Hematopoietic multipotent progenitor cell treated with erythropoietin and hydrocortisone succinate and interleukin-3 and kit ligand, for 15 days (in vitro differentiated cells): ENCODE measurements around the gene CCDC183.
"Not testable (repeated sequence)": the region's sequence is repeated elsewhere in the genome, so short reads cannot be mapped to it uniquely, and the experiment has no call there.

Experiments used
- DNase-seq: peaks from one replicate; pipeline ENCODE4 v3.0.0-alpha.2; 2015; ENCODE audit warnings: low spot score

CCDC183 gene

DNA sequence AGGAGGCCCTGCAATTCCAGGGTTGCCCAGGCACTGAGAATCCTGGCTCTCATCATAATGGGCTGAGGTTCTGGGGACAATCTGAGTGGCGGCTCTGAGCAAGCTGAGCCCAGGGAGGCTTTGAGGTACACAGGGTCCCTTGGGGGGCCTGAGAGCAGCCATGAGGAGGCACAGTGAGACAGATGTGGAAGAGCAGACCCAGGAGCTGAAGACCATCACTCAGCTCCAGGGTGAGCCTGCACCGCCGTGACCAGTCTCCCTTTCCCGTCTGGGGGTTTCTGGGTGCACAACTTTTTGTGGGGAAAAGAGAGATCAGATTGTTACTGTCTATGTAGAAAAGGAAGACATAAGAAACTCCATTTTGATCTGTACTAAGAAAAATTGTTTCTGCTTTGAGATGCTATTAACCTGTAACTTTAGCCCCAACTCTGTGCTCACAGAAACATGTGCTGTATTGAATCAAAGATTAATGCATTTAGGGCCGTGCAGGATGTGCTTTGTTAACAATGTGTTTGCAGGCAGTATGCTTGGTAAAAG lies at the start of gene CCDC183:
TSS of gene CCDC183 (plus strand) at position 101 of the 537 bp plus-strand sequence. CDS start at position 161, 60 bp downstream.
- no peak for DNase-seq

DNA sequence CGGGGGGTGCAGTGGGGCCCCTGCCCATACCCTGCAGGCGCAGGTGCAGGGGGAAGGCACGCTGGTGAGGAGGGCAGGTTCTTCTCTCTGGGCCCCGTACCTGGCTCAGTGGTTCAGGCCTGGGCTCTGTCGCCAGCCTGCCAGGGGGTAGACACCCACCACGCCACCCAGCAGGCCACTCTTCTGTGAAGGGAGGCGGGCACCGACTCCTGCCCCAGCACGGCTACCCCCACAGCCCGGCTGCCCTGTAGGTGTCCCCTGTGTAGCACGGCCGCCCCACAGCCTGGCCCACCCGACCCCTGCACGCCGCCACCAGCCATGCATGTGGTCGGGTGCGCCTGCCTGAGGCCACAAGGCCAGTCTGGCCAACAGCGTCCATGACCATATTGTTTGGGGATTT lies 49.5 kb upstream of the CCDC183 start:
- DNase-seq = no peak

DNA sequence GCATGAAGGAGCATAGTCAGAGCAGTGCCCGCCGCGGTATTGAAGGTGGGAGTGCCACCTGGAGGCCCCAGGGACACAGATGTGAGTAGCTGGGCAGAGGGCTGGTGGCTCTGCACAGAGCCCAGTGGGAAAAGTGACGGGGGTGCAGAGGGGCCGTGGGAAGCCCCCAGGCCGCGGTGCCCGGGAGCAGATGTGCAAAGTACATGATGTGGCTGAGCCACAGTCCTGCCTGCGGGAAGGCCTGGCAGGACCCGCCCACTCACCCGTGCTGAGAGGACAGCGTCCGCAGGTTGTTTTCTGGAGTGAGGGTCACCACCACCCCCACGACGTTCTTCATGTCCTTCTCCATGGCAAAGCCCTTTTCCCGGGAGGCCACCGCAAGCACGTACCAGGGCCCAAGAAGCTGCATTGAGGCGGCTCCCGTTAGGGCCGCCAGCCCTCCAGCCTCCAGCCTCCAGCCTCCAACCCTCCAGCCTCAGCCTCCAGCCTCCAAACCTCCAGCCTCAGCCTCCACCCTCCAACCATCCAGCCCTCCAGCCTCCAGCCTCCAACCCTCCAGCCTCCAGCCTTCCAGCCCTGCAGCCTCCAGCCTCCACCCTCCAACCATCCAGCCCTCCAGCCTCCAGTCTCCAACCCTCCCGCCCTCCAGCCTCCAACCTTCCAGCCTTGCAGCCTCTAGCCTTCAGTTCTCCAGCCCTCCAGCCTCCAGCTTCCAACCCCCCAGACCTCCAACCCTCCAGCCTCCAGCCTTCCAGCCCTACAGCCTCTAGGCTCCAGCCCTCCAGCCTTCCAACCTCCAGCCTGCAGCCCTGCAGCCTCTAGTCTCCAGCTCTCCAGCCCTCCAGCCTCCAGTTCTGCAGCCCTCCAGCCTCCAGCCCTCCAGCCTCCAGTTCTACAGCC lies 48.7 kb upstream of the CCDC183 start:
- DNase-seq = no peak

DNA sequence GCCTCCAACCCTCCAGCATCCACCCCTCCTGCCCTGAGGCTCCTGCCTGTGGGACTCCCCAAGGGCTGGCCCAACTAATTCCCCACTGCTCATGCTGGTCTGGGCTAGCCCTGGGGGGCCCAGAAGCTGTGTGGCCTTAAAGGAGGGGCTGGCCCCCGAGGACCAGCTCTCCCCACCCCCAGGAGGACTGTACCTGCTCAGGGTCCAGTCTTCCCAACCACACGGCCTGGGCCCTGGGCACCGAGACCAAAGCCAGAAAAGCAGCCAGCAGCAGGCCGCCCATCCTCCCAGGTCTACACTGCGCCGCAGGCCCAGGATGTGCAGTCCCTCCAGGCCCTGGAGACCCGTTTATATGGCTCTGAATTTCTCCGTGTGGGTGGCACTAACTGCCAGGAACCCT lies 47.9 kb upstream of the CCDC183 start, which contains the start of gene LCN6:
TSS of gene LCN6 (minus strand) at position 325 of the 400 bp plus-strand sequence. CDS start at position 283, 42 bp downstream.
- no peak for DNase-seq

DNA sequence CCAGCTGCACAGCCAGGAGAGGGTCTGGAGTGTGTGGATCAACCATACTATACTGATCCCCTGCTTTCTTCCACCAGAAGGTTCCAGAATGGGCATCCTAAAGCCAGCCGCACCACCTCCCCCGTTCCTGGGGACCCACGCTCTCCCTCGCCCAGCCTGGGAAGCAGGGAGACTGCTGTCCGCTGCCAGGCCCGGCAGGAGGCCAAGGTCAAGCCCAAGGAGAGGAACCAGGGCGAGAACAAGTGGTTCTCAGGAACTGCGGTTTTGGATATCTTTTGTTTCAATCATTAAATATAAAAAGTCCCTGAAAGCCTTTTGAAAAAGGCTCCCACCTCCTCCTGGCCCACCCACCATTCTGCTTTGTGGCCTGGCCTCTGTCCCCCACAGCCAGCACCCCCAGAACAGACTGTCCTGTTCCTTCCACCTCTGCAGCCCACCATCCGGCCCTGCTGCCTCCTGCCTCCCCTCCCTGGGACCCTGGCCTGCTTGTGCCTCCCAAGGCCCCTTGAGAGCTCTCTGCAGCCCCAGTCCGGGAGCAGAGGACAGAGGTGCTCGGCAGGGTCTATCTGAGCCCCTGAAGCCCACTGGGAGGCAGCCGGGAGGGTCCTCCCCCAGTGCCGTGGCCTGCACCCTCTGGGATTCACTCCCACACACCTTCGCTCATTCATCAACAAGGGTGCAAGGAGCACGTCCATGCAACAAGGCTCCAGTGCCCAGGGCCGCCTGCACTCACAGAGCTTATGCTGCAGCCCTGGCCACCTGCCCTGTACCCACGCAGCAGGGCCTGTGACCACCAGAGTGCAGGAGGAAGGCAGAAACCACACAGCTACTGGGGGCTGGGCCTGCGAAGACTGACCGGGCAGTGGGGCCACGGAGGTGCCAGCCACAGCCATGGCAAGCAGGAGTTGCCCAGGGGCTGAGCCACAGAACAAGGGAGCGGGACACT lies 47.2 kb upstream of the CCDC183 start:
- DNase-seq = no peak

DNA sequence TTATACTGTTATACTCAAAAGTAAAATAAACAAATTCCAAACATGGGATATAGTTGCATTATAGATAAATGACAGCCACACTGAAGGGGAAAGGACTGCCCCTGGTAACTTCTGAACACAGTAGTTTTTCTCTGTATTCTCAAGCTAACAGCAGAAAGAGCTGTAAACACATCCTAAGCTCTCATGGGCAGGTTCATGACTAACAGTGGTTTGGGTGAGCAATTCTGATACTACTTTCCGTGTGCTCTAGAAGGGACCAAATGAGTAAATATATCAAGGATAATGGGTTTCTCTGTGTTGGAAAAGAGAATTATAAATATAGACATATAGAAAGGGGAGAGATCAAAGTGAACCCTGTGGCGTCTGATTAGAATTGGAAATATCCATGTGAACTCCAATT lies 45.6 kb upstream of the CCDC183 start:
- no peak for DNase-seq

DNA sequence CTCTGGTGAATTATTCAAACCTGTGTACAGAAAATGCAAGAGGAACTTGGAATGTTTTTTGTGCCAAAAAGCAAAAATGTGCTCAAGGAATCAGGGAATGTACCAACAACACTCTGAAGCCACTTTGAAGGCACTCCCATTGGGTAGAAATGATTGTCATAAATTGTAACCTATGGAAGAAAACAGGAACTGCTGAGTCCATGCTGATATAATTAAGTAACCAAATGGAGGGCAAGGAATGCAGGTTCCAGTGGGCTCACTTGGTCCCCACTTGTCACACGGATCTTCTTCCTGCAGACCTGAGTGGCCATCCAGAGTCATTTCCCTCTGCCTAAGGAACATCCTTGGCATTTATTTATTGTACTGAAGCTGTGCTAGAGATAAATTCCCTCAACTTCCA lies 44.9 kb upstream of the CCDC183 start:
- no peak for DNase-seq

DNA sequence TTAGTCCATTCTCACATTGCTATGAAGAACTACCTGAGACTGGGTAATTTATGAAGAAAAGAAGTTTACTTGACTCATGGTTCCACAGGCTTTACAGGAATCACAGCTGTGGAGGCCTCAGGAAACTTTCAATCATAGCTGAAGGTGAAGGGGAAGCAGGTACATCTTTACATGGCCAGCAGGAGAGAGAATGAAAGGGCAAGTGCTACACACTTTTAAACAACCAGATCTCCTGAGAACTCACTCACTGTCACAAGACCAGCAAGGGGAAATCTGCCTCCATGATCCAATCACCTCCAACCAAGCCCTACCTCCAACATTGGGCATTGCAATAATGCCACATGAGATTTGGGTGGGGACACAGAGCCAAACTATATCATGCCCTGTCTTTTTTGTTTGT lies 44.3 kb upstream of the CCDC183 start:
- no peak for DNase-seq

DNA sequence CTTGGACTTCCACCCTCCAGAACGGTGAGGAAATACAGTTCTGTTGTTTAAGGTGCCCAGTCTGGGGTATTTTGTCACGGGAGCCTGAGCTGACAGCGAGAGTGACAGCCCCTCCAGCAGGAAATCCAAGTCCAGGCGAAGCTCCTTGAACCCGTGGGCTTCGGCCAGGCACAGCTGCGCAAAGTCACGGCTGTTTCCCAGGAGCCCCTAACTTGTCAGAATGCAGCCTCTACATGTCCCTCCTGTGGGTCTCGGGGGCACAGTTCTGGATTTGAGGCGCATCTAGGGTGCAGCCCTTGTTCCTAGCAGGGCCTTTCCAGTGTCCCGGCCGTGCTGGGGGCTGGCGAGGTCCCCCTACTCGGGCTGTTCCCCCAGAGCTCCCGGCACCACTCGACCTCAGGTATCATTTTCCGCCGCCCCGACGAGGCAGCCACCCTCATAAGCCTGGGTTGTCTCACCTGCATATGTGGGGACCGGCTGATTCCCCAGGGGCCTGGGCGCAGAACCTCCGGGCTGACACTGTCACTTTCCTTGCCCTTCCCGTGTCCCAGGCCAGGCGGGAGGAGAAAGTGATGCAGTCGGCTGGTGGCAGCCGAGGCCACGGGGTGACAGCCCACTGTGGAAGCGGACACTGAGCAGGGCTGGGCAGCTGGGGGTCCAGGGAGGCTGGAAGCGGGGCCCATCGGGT lies 42.6 kb upstream of the CCDC183 start:
- DNase-seq = no peak

DNA sequence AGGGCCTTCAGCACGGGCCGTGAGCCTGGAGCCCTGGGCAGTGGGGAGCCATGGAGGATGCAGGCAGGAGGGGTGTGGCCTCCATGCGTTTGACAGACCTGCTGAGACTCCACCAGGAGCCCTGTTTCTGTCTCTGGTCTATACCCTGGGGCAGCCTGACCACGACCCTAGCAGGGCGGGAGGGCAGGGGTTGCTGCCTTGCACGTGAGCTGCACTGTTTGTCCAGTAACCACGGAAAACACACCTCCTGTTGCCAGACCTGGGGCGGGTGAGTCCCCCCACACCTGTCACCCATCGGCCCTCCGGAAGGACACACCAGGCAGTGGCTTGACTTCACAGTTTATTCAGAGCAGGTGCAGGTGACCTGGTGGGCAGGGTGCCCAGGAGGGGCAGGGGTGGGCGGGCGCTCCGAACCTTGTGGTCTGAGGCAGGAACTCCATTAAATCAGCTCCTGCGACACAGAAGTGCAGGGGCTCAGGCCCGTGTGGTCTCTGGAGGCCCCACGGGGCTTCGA lies 42.0 kb upstream of the CCDC183 start:
- DNase-seq = no peak

DNA sequence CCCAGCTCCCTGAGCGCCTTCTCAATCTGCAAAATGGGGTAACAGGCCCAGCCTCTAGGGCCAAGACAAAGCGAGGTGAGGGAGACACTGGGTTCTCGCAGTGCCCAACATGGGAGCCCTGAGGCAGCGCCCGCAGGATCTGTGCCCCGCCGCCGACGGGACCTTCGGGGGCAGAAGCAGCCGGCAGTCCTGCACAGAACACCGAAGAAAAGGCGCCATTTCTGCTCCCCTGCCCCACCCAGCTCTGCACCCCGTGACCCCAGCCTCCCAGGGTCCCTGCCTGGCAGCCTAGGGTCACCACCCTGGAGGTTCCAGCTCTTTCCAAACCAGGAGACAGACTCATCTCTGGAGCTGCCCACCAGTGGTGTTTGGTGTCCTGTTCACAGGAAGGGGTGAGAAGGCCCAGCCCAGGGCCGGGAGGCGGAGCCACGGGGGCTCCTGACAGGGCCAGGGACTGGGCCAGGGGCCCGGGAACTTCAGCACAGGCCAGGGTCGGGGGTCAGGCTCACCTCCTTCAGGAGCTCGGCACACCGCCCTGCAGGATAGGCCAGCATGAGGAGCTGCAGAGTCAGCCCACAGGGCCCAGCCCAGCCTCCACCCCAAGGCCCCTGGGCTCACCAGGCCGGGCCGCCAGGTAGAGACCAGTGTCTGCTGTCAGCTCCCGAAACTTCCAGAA lies 41.4 kb upstream of the CCDC183 start:
- no peak for DNase-seq

DNA sequence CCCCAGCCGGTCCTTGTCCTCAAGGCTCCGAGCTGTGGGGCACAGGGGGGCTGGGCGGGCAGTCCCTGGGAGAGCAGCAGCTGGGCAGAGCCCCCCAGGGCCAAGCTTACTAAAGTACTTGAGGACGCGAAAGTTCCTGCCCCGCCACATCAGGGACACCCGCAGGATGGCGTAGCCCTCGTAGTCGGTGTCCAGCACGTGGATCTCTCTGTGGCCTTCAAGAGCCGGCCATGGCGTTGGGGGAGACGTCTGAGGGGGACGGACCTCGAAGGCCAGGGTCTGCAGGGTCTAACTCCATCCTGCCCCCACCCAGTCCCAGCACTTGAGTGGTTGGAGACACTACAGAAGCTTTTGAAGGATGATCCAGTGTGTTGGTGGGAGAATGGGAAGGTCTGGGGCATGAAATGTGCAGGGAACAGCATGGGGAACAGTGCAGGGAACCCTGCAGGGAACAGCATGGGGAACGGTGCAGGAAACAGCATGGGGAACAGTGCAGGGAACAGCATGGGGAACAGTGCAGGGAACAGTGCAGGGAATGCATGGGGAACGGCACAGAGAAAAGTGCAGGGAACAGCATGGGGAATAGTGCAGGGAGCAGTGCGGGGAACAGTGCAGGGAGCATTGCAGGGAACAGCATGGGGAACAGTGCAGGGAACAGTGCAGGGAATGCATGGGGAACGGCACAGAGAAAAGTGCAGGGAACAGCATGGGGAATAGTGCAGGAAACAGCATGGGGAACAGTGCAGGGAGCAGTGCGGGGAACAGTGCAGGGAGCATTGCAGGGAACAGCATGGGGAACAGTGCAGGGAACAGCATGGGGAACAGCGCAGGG lies 40.6 kb upstream of the CCDC183 start:
- DNase-seq = not testable (repeated sequence)

DNA sequence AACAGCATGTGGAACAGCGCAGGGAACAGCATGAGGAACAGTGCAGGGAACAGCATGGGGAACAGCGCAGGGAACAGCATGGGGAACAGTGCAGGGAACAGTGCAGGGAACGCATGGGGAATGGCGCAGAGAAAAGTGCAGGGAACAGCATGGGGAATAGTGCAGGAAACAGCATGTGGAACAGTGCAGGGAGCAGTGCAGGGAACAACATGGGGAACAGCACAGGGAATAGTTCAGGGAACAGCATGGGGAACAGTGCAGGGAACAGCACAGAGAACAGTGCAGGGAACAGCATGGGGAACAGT lies 40.1 kb upstream of the CCDC183 start:
- no peak for DNase-seq

DNA sequence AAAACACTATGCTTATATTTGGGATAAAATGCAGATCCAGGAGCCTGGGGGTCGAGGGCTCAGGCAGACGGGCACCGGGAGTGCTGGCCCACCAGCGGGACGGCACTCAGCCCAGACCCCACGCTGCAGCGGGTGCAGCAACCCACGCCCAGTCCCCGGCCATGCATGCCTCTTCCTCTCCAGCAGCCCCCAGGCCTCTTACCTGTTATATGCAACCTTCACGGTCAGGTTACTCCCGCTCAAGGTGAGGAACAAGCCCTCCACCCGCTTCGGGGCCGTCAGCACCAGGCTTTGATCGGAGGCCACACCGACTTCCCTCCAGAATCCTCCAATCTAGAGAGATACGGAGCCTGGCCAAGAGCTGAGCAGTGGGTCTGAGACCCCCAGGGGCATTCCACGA lies 39.3 kb upstream of the CCDC183 start:
- no peak for DNase-seq

DNA sequence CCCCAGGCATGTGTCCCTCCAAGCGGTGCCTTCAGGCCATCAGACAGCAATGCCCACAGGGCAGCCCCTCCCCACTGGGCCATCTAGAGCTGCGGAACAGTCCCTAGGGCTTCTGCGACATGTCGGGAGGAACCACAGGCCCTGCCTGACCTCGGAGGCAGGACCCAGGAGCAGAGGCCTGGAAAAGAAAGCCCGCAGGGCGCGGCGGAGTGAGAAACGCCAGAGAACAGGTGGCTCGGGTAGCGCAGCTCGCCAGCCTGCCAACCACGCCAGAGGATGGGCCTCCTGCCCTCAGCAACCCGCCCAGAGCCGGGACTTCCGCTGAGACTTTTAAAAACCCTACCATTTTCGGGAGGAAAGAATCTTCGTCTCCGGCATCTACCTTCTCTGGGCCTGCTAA lies 38.8 kb upstream of the CCDC183 start:
- no peak for DNase-seq

DNA sequence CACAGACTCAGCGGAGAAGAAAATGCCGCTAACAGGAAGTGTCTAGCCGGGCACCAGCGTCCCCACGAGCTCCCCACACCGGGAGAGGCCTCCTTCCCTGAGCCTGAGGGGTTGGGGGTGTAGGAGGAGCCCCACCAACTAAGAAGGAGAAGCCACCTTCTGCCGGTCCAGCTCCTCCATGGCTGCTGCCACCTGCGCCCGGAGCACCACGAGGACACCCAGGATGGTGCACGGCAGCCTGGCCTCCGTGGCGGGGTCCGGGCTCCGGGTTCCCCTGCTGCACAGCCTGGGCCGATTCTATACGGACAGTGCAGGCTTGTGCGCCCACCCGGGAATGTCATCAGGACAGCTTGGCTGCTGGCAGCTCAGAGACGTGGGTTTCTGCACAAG lies 38.4 kb upstream of the CCDC183 start:
- DNase-seq = no peak

DNA sequence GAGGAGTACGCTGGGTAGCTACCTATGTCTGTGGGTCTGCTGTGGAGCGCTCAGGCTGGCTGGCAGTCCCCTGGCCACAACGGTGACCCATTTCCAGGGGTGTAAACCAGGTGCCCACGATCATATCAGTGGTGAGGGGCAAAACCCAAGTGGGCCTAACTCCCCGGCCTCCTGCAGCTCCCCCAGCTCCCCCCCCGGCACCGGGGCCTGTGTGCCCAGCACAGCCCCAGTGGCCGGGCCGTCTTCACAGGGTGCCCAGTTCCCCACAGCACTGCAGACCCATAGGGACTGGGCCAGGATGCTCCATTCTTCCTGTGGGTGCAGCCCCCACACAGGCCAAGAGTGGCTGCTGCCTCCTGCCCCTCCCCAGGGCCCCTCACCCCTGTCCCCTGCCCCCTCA lies 37.1 kb upstream of the CCDC183 start:
- DNase-seq = no peak

DNA sequence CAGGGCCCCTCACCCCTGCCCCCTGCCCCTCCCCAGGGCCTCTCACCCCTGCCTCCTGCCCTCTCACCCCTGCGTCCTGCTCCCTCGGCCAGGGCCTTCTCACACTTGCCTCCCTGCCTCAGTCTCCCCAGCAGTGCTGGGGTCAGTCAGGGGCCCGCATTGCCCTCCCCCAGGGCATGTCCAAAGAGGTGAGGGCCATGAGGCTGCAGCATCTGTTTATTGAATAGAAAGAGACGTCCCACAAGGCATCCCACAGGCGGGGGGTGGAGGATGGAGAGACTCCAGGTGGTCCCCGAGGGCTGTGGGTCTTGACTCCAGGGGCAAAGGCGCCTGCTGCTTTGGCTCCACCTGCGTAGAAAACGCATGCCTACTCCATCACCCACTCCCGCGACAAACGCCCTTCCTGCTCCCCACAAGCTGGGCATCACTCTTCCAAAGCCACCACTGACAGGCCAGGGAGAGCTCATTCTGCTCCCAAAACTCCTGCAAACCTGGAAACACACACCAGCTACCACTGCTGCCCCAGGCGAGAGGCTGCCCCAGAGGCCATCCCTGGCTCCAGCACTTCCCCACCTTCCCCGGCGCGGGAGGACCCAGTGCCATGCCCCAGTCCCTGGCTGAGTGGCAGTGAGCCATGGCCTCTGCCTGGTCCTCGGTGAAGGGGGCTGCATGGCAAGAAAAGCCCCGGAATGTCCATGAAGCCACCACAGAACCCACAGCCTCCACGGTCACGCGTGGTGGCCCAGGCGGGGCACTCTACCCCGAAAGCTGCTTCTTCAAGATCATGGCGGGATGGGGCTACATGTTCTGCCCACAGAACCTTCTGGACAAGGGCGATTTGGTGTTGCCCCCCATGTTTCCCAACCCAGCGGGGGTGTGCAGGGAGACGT lies 36.5 kb upstream of the CCDC183 start:
- no peak for DNase-seq

DNA sequence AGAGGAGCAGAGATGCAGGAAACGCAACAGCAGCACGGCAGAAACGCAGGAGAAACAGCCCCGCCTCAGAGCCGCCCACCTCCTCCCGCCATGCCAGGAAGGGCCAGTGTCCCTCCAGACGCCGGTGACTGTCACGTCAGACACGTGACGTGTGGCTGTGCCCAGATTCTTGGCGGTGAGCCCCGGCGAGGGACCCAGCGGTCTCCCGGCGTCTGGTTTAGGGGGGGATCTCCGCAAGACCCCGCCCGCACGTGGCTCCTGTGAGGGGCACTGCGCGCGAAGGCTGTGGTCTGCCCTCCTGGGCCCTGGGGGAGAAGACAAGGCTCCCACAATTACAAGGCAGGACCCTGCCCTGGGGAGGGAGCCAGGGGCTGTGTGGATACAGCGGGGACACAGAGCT lies 35.7 kb upstream of the CCDC183 start:
- no peak for DNase-seq
